Keratinocyte (primary cell): ENCODE data around the gene PDZD2.

Experiments used
- EZH2 ChIP-seq: IDR thresholded peaks from one replicate; pipeline ENCODE4 v1.6.1; 2012; ENCODE audit warnings: inconsistent platforms, mild to moderate bottlenecking, low read length, moderate library complexity
- TF ChIP-seq, protein P1 (sequence below), 3 experiments: IDR thresholded peaks in 1 of 3; conservative IDR thresholded peaks in 1 of 3; optimal IDR thresholded peaks in 1 of 3; 2 replicates in 2 of 3; 3 replicates in 1 of 3; pipeline versions ENCODE3 to v1.5.1; 2011; ENCODE audit warnings: low read length in 3 of 3, mild to moderate bottlenecking in 3 of 3, moderate library complexity in 2 of 3, control low read depth in 1 of 3, inconsistent platforms in 1 of 3; ENCODE audit not compliant: insufficient read depth in 2 of 3; ENCODE audit errors: extremely low read depth in 1 of 3

DNA sequence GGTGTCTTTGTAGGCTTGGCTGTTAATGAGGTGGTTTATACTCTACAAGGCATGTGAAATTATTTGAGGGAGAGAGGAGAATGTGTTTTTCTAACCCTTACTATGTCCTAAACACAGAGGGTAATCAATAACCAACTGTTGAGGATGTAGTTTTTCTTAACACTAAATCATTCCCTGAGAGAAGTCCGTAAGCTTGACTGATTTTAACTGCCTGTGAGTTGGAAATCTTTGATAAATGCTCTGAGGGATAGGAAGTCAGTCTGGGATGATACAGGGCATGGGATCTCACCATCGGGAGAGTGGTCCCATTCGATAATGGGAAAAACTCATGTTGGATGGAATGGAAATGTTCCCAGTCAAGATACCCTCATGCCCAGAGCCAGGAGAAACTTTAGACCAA is 249.6 kb downstream of the PDZD2 start:
- TF ChIP-seq, protein P1, sequence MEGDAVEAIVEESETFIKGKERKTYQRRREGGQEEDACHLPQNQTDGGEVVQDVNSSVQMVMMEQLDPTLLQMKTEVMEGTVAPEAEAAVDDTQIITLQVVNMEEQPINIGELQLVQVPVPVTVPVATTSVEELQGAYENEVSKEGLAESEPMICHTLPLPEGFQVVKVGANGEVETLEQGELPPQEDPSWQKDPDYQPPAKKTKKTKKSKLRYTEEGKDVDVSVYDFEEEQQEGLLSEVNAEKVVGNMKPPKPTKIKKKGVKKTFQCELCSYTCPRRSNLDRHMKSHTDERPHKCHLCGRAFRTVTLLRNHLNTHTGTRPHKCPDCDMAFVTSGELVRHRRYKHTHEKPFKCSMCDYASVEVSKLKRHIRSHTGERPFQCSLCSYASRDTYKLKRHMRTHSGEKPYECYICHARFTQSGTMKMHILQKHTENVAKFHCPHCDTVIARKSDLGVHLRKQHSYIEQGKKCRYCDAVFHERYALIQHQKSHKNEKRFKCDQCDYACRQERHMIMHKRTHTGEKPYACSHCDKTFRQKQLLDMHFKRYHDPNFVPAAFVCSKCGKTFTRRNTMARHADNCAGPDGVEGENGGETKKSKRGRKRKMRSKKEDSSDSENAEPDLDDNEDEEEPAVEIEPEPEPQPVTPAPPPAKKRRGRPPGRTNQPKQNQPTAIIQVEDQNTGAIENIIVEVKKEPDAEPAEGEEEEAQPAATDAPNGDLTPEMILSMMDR (optimal IDR thresholded peaks at IDR 0.05 in 1 of 3, IDR thresholded peaks at IDR 0.05 in 1 of 3, conservative IDR thresholded peaks at IDR 0.05 in 1 of 3; ENCODE audit: extremely low read depth in 1 of 3, insufficient read depth in 2 of 3, low read length in 3 of 3) = no peak
- no peak for TF ChIP-seq EZH2
